CD14-positive monocyte (primary cell): ENCODE results near the gene B3GLCT. TPM values are rescaled to one million over a fixed set of nuclear protein-coding genes. Genes with fewer than 3 reads are reported as not detected.

Experiments
- DNase-seq, 3 donors: peaks; one replicate each; pipeline ENCODE4 v3.0.0-alpha.2; 2011 to 2022
- H2AFZ ChIP-seq: 2 replicates; pipeline ENCODE4 v1.6.0; 2012; ENCODE audit warnings: mild to moderate bottlenecking, low read depth, low read length, inconsistent platforms; ENCODE audit not compliant: insufficient read depth, poor library complexity, severe bottlenecking
- H3K27ac ChIP-seq, 2 donors: 1 replicate in 1 of 2; 2 replicates in 1 of 2; pipeline ENCODE4 v1.5.1; 2012 to 2013; ENCODE audit warnings: low read length in 2 of 2, control low read depth in 1 of 2, inconsistent platforms in 1 of 2, low read depth in 1 of 2, mild to moderate bottlenecking in 1 of 2
- H3K27me3 ChIP-seq, 2 donors: one replicate each; pipeline versions ENCODE4 v1.6.0 to v1.6.1; 2011 to 2013; ENCODE audit warnings: low read length in 2 of 2; ENCODE audit not compliant: control insufficient read depth in 2 of 2, insufficient read depth in 2 of 2
- H3K36me3 ChIP-seq, 2 donors: replicated peaks in 1 of 2; 1 replicate in 1 of 2; 2 replicates in 1 of 2; pipeline versions ENCODE4 v1.5.1 to v1.6.1; 2012 to 2013; ENCODE audit warnings: low read length in 2 of 2, control low read depth in 1 of 2, inconsistent platforms in 1 of 2, mild to moderate bottlenecking in 1 of 2; ENCODE audit not compliant: insufficient read depth in 2 of 2, control insufficient read depth in 1 of 2
- H3K4me1 ChIP-seq, 2 donors: 1 replicate in 1 of 2; 2 replicates in 1 of 2; pipeline versions ENCODE4 v1.5.1 to v1.6.1; 2012 to 2013; ENCODE audit warnings: low read length in 2 of 2, control low read depth in 1 of 2, inconsistent platforms in 1 of 2, mild to moderate bottlenecking in 1 of 2, moderate library complexity in 1 of 2; ENCODE audit not compliant: insufficient read depth in 2 of 2, control insufficient read depth in 1 of 2
- H3K4me2 ChIP-seq: replicated peaks from 2 replicates; pipeline ENCODE3; 2012; ENCODE audit warnings: low read length, moderate library complexity, mild to moderate bottlenecking; ENCODE audit not compliant: poor library complexity, severe bottlenecking; ENCODE audit errors: extremely low read depth
- H3K4me3 ChIP-seq, 3 experiments: fragments of 200-600 bp in 1 of 3; sonication (generic) in 1 of 3; replicated peaks in 1 of 3; 1 replicate in 2 of 3; 2 replicates in 1 of 3; pipeline ENCODE4 v1.5.1; 2011 to 2013; ENCODE audit warnings: low read length in 3 of 3, mild to moderate bottlenecking in 3 of 3, control low read depth in 2 of 3, low read depth in 2 of 3, inconsistent platforms in 1 of 3, moderate library complexity in 1 of 3
- H3K79me2 ChIP-seq: 2 replicates; pipeline ENCODE4 v1.6.0; 2012; ENCODE audit warnings: mild to moderate bottlenecking, control low read depth, inconsistent platforms, low read length, moderate library complexity; ENCODE audit not compliant: insufficient read depth
- H3K9ac ChIP-seq: 2 replicates; pipeline ENCODE4 v1.6.0; 2017; ENCODE audit warnings: low read length, mild to moderate bottlenecking; ENCODE audit not compliant: insufficient read depth, poor library complexity, severe bottlenecking
- H3K9me3 ChIP-seq, 2 donors: replicated peaks in 1 of 2; 1 replicate in 1 of 2; 2 replicates in 1 of 2; pipeline versions ENCODE4 v1.5.1 to v1.6.1; 2012 to 2013; ENCODE audit warnings: low read length in 2 of 2, control low read depth in 1 of 2; ENCODE audit not compliant: control insufficient read depth in 1 of 2, insufficient read depth in 1 of 2
- H4K20me1 ChIP-seq: 2 replicates; pipeline ENCODE4 v1.6.0; 2012; ENCODE audit warnings: mild to moderate bottlenecking, low read length, control low read depth, moderate library complexity; ENCODE audit not compliant: insufficient read depth
- H3K27ac Mint-ChIP-seq, 7 donors: one replicate each; pipeline ENCODE4 v1.8.0; 2020; ENCODE audit warnings: mild to moderate bottlenecking in 7 of 7, mixed read lengths in 7 of 7, moderate library complexity in 6 of 7, inconsistent platforms in 2 of 7
- H3K27me3 Mint-ChIP-seq, 3 donors: one replicate each; pipeline ENCODE4 v1.8.0; 2021 to 2022; ENCODE audit warnings: low read depth in 3 of 3, mild to moderate bottlenecking in 3 of 3, mixed read lengths in 3 of 3, moderate library complexity in 3 of 3, inconsistent platforms in 1 of 3
- H3K36me3 Mint-ChIP-seq, 2 donors: one replicate each; pipeline ENCODE4 v1.8.0; 2020; ENCODE audit warnings: mixed read lengths in 2 of 2, inconsistent platforms in 1 of 2, mild to moderate bottlenecking in 1 of 2
- H3K4me1 Mint-ChIP-seq: one replicate; pipeline ENCODE4 v1.8.0; 2020; ENCODE audit warnings: mild to moderate bottlenecking, mixed read lengths
- H3K4me3 Mint-ChIP-seq, 2 donors: one replicate each; pipeline ENCODE4 v1.8.0; 2020; ENCODE audit warnings: mild to moderate bottlenecking in 2 of 2, mixed read lengths in 2 of 2, moderate library complexity in 1 of 2
- H3K9me3 Mint-ChIP-seq, 7 donors: one replicate each; pipeline ENCODE4 v1.8.0; 2020 to 2022; ENCODE audit warnings: mixed read lengths in 7 of 7, mild to moderate bottlenecking in 6 of 7, moderate library complexity in 6 of 7, inconsistent platforms in 2 of 7
- WGBS: methylation state at CpG from one replicate; pipeline ENCODE4 v1.1.5; 2013; ENCODE audit warnings: missing lambda C conversion rate; ENCODE audit not compliant: insufficient coverage; 5-methylcytosine and 5-hydroxymethylcytosine counted together
- intact Hi-C, 2 donors: fragments of 100-400 bp; cut with micrococcal nuclease; formaldehyde crosslinking; loops; one replicate each; pipeline versions ENCODE4 v1.15.0 to v1.15.1; 2023
- polyA plus RNA-seq, 3 donors: library from polyadenylated mRNA; depleted of rRNA in 1 of 3; unstranded in 2 of 3; stranded (reverse) in 1 of 3; fragments of 300-500 nt in 2 of 3; fragments of >200 nt in 1 of 3; fragmentation: Illumina TruSeq in 2 of 3; gene quantifications; 1 replicate in 2 of 3; 2 replicates in 1 of 3; pipeline ENCODE4 v1.2.3, GENCODE V29; 2012 to 2021
- TF ChIP-seq, protein P1 (sequence below): fragments of 200-600 bp; IDR thresholded peaks from one replicate; pipeline ENCODE4 v1.8.0; 2022; ENCODE audit warnings: antibody characterized with exemption, mild to moderate bottlenecking

Gene B3GLCT
- polyA plus RNA-seq, 3 donors = 0.63 to 2.0 (median 2.0) TPM

- TF ChIP-seq, protein P1, sequence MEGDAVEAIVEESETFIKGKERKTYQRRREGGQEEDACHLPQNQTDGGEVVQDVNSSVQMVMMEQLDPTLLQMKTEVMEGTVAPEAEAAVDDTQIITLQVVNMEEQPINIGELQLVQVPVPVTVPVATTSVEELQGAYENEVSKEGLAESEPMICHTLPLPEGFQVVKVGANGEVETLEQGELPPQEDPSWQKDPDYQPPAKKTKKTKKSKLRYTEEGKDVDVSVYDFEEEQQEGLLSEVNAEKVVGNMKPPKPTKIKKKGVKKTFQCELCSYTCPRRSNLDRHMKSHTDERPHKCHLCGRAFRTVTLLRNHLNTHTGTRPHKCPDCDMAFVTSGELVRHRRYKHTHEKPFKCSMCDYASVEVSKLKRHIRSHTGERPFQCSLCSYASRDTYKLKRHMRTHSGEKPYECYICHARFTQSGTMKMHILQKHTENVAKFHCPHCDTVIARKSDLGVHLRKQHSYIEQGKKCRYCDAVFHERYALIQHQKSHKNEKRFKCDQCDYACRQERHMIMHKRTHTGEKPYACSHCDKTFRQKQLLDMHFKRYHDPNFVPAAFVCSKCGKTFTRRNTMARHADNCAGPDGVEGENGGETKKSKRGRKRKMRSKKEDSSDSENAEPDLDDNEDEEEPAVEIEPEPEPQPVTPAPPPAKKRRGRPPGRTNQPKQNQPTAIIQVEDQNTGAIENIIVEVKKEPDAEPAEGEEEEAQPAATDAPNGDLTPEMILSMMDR = no peak
- intact Hi-C loops = no loop called here
- H3K4me2 ChIP-seq = no peak overlapping the region
- H3K4me3 ChIP-seq = no peak overlapping the region
- no peak for DNase-seq
- H3K79me2 ChIP-seq = no peaks in the 10 kb centered on the region
- H3K4me3 Mint-ChIP-seq = no peak overlapping the region
- peaks cover 4 to 8% of the 10 kb centered on the region in 2 donors for H3K36me3 Mint-ChIP-seq
- H3K9ac ChIP-seq = no peak overlapping the region
- no peaks in the 10 kb centered on the region for H3K9me3 ChIP-seq
- H3K36me3 ChIP-seq = no peaks in the 10 kb centered on the region
- H3K27me3 Mint-ChIP-seq = no peaks in the 10 kb centered on the region
- no peak overlapping the region for H2AFZ ChIP-seq
- 100% methylated on average over 2 of the region's 4 CpGs for WGBS
- peaks cover 0 to 5% (median under 1%) of the 10 kb centered on the region in 7 donors for H3K9me3 Mint-ChIP-seq
- H3K27ac Mint-ChIP-seq = no peak overlapping the region
- no peak overlapping the region for H3K27ac ChIP-seq
- H3K4me1 ChIP-seq = no peaks in the 10 kb centered on the region
- H3K27me3 ChIP-seq = no peaks in the 10 kb centered on the region
- H4K20me1 ChIP-seq = no peaks in the 10 kb centered on the region
- no peaks in the 10 kb centered on the region for H3K4me1 Mint-ChIP-seq
These were observed 131.3 kb downstream of the B3GLCT start for GRCh38 chr13:31331068-31331467.

GRCh38 chr13:31334547-31334946 is 134.8 kb downstream of the B3GLCT start:
- no peaks in the 10 kb centered on the region for H3K27me3 Mint-ChIP-seq
- no peaks in the 10 kb centered on the region for H4K20me1 ChIP-seq
- TF ChIP-seq, protein P1 = no peak
- H3K4me1 ChIP-seq = no peaks in the 10 kb centered on the region
- H3K27ac Mint-ChIP-seq = no peak overlapping the region
- H3K4me3 Mint-ChIP-seq = no peak overlapping the region
- H3K36me3 ChIP-seq = no peaks in the 10 kb centered on the region
- no peaks in the 10 kb centered on the region for H3K27me3 ChIP-seq
- H3K4me2 ChIP-seq = no peak overlapping the region
- H3K9me3 Mint-ChIP-seq = peaks cover 7 to 24% (median 8%) of the 10 kb centered on the region in 7 donors
- H3K79me2 ChIP-seq = no peaks in the 10 kb centered on the region
- peaks cover 0 to under 1% of the 10 kb centered on the region in 2 donors for H3K9me3 ChIP-seq
- no peak overlapping the region for H3K4me3 ChIP-seq
- H3K4me1 Mint-ChIP-seq = no peaks in the 10 kb centered on the region
- no peak overlapping the region for H3K27ac ChIP-seq
- DNase-seq = no peak
- H3K9ac ChIP-seq = no peak overlapping the region
- peaks cover 1 to 5% of the 10 kb centered on the region in 2 donors for H3K36me3 Mint-ChIP-seq
- intact Hi-C loops = no loop called here
- WGBS = no CpG with 5 or more reads among the region's 1 CpG
- H2AFZ ChIP-seq = no peak overlapping the region
